Upper lobe of left lung (tissue), 6 donors: ENCODE measurements around the gene KLHL4. TPM values are rescaled to one million over a fixed set of nuclear protein-coding genes. Genes with fewer than 3 reads are reported as not detected.

Source experiments
- ATAC-seq, 2 donors: fragments of 200-7000 bp; cut with Tn5 transposase; one replicate each; pipeline ENCODE4 v1.9.1; 2022; ENCODE audit warnings: mild to moderate bottlenecking in 2 of 2, moderate library complexity in 2 of 2; ENCODE audit not compliant: low FRiP score in 2 of 2
- DNase-seq, 2 donors: peaks; one replicate each; pipeline ENCODE4 v3.0.0-alpha.2; 2019 to 2020
- H3K27ac ChIP-seq, 4 donors: fragments of 200-600 bp; sonication (generic); one replicate each; pipeline ENCODE4 v1.5.1; 2016 to 2019
- H3K27me3 ChIP-seq, 4 donors: fragments of 200-600 bp; sonication (generic); one replicate each; pipeline ENCODE4 v1.5.1; 2017 to 2019
- H3K36me3 ChIP-seq, 4 donors: fragments of 200-600 bp; sonication (generic); one replicate each; pipeline ENCODE4 v1.5.1; 2016 to 2019
- H3K4me1 ChIP-seq, 4 donors: fragments of 200-600 bp; sonication (generic); one replicate each; pipeline ENCODE4 v1.5.1; 2018 to 2019
- H3K4me3 ChIP-seq, 4 donors: fragments of 200-600 bp; sonication (generic); one replicate each; pipeline ENCODE4 v1.5.1; 2017 to 2019; ENCODE audit warnings: mild to moderate bottlenecking in 2 of 4, moderate library complexity in 1 of 4
- H3K9me3 ChIP-seq, 4 donors: fragments of 200-600 bp; sonication (generic); one replicate each; pipeline ENCODE4 v1.5.1; 2018 to 2019
- EP300 ChIP-seq, 4 donors: sonication (generic); formaldehyde crosslinking; IDR thresholded peaks; one replicate each; pipeline ENCODE4 v1.5.1; 2017; ENCODE audit warnings: antibody characterized with exemption in 4 of 4, control low read depth in 2 of 4
- POLR2A ChIP-seq, 4 donors: fragments of 450-650 bp; IDR thresholded peaks; one replicate each; pipeline ENCODE4 v1.5.1; 2016 to 2017; ENCODE audit warnings: antibody characterized with exemption in 4 of 4, mild to moderate bottlenecking in 2 of 4
- POLR2AphosphoS5 ChIP-seq, 2 donors: sonication (generic); formaldehyde crosslinking; IDR thresholded peaks; one replicate each; pipeline ENCODE4 v1.5.1; 2017; ENCODE audit warnings: antibody characterized with exemption in 2 of 2
- WGBS, 2 donors: methylation state at CpG; one replicate each; pipeline ENCODE4 v1.1.5; 2017 to 2018; 5-methylcytosine and 5-hydroxymethylcytosine counted together
- total RNA-seq, 6 donors: library from RNA; depleted of rRNA in 4 of 6; stranded (reverse); fragments of >200 nt in 4 of 6; gene quantifications; one replicate each; pipeline versions ENCODE4 v1.1.0 to v1.2.1, GENCODE V29; 2016 to 2021
- TF ChIP-seq, protein P1 (sequence below), 6 experiments: fragments of 450-650 bp in 4 of 6; fragments of 200-600 bp in 2 of 6; sonication (generic) in 2 of 6; IDR thresholded peaks; one replicate each; pipeline ENCODE4 v1.5.1; 2016 to 2019; ENCODE audit warnings: antibody characterized with exemption in 6 of 6
- donor health status: DM: no; HTN: no; CAD: no; lungs with moderate emphysema.
- donor health status: DM: no; HTN: yes; CAD: no; lungs with severe emphysema.

The KLHL4 gene
- total RNA-seq, 6 donors from 2014 or later, result under 0.01 to 2.4 (median 0.89) TPM; not detected in 1

DNA sequence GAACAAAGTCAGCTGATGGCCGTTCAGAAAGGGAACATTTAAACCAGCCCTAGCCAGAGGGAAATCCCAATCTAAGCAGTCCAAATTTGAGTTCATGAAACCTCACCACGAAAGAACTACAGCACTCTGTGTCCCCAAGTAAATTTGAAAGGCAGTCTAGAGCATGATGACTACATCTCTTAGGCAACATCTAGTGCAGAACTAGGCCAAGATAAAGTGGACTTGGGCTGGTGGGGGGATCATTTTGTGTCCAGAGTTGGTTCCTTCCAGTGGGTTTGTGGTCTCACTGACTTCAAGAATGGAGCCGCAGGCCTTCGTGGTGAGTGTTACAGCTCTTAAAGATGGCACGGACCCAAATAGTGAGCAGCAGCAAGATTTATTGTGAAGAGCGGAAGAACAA lies 64.9 kb downstream of the KLHL4 start:
- TF ChIP-seq, protein P1, sequence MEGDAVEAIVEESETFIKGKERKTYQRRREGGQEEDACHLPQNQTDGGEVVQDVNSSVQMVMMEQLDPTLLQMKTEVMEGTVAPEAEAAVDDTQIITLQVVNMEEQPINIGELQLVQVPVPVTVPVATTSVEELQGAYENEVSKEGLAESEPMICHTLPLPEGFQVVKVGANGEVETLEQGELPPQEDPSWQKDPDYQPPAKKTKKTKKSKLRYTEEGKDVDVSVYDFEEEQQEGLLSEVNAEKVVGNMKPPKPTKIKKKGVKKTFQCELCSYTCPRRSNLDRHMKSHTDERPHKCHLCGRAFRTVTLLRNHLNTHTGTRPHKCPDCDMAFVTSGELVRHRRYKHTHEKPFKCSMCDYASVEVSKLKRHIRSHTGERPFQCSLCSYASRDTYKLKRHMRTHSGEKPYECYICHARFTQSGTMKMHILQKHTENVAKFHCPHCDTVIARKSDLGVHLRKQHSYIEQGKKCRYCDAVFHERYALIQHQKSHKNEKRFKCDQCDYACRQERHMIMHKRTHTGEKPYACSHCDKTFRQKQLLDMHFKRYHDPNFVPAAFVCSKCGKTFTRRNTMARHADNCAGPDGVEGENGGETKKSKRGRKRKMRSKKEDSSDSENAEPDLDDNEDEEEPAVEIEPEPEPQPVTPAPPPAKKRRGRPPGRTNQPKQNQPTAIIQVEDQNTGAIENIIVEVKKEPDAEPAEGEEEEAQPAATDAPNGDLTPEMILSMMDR (IDR thresholded peaks at IDR 0.05), result no peak
- TF ChIP-seq POLR2AphosphoS5 (IDR thresholded peaks at IDR 0.05), result no peak
- TF ChIP-seq EP300 (IDR thresholded peaks at IDR 0.05), result no peak
- no peak for TF ChIP-seq POLR2A (IDR thresholded peaks at IDR 0.05)
- Histone ChIP-seq H3K4me3 (no peak overlapping the region), H3K27ac (no peak overlapping the region), H3K9me3 (no peaks in the 10 kb centered on the region), H3K27me3 (no peaks in the 10 kb centered on the region), H3K36me3 (no peaks in the 10 kb centered on the region), H3K4me1 (no peaks in the 10 kb centered on the region)
- ATAC-seq (no peak), DNase-seq (no peak)
- 85 to 92% methylated on average over 6 of the region's 6 CpGs for WGBS, 2 donors

- Histone ChIP-seq H3K4me1 (no peaks in the 10 kb centered on the region), H3K27ac (no peak overlapping the region), H3K9me3 (no peaks in the 10 kb centered on the region), H3K27me3 (no peaks in the 10 kb centered on the region), H3K4me3 (no peak overlapping the region), H3K36me3 (no peaks in the 10 kb centered on the region)
- DNase-seq (no peak), ATAC-seq (no peak)
- TF ChIP-seq, protein P1 (IDR thresholded peaks at IDR 0.05), result peak in 2 of 6 experiments; percentile 17 to 22
- TF ChIP-seq POLR2A (IDR thresholded peaks at IDR 0.05) (no peak), EP300 (IDR thresholded peaks at IDR 0.05) (no peak)
- WGBS, 2 donors, result 40% methylated on average over 1 of the region's 1 CpG; no CpG with 5 or more reads in 1 of the 2 donors
Observed at GRCh38 chrX:87583679-87584078, 66.1 kb downstream of the KLHL4 start.

GRCh38 chrX:87616371-87616770 lies 98.8 kb downstream of the KLHL4 start:
- Histone ChIP-seq H3K4me1 (no peaks in the 10 kb centered on the region), H3K27ac (no peak overlapping the region), H3K9me3 (no peaks in the 10 kb centered on the region), H3K4me3 (no peak overlapping the region), H3K27me3 (no peaks in the 10 kb centered on the region), H3K36me3 (no peaks in the 10 kb centered on the region)
- WGBS, 2 donors, result 61 to 62% methylated on average over 2 of the region's 2 CpGs
- TF ChIP-seq EP300 (IDR thresholded peaks at IDR 0.05) (no peak), POLR2AphosphoS5 (IDR thresholded peaks at IDR 0.05) (no peak), POLR2A (IDR thresholded peaks at IDR 0.05) (no peak)
- TF ChIP-seq, protein P1 (IDR thresholded peaks at IDR 0.05), result no peak
- ATAC-seq, result no peak
- no peak for DNase-seq

- ATAC-seq (peak in 1 of 2 donors; percentile 35), DNase-seq (no peak)
- WGBS, 2 donors, result 38% methylated on average over 2 of the region's 2 CpGs; no CpG with 5 or more reads in 1 of the 2 donors
- H3K27ac ChIP-seq, result no peak overlapping the region
- H3K4me1 ChIP-seq, result no peaks in the 10 kb centered on the region
- TF ChIP-seq POLR2A (IDR thresholded peaks at IDR 0.05) (no peak), EP300 (IDR thresholded peaks at IDR 0.05) (no peak), POLR2AphosphoS5 (IDR thresholded peaks at IDR 0.05) (no peak)
- TF ChIP-seq, protein P1 (IDR thresholded peaks at IDR 0.05), result no peak
- no peaks in the 10 kb centered on the region for H3K36me3 ChIP-seq
- H3K27me3 ChIP-seq, result no peaks in the 10 kb centered on the region
- no peak overlapping the region for H3K4me3 ChIP-seq
- no peaks in the 10 kb centered on the region for H3K9me3 ChIP-seq
Observed at GRCh38 chrX:87621697-87622096, 104.1 kb downstream of the KLHL4 start.

GRCh38 chrX:87626996-87627395 lies 109.4 kb downstream of the KLHL4 start:
- Histone ChIP-seq H3K36me3 (no peaks in the 10 kb centered on the region), H3K9me3 (no peaks in the 10 kb centered on the region), H3K27me3 (no peaks in the 10 kb centered on the region), H3K4me3 (no peak overlapping the region), H3K4me1 (no peaks in the 10 kb centered on the region), H3K27ac (no peak overlapping the region)
- TF ChIP-seq, protein P1 (IDR thresholded peaks at IDR 0.05), result no peak
- no peak for TF ChIP-seq EP300 (IDR thresholded peaks at IDR 0.05)
- no peak for TF ChIP-seq POLR2A (IDR thresholded peaks at IDR 0.05)
- no peak for TF ChIP-seq POLR2AphosphoS5 (IDR thresholded peaks at IDR 0.05)
- ATAC-seq, result no peak
- WGBS, 2 donors, result 44 to 74% methylated on average over 3 of the region's 3 CpGs
- no peak for DNase-seq
